IPS-20b (cell line): Measurements from ENCODE around the gene CASR.

Experiments used
- H3K27ac ChIP-seq: one replicate; pipeline ENCODE4 v1.5.1; 2013; ENCODE audit warnings: low read length
- H3K27me3 ChIP-seq: 2 replicates; pipeline ENCODE4 v1.6.1; 2013; ENCODE audit warnings: mild to moderate bottlenecking, low read length, inconsistent platforms; ENCODE audit not compliant: insufficient read depth
- H3K36me3 ChIP-seq: 2 replicates; pipeline ENCODE4 v1.6.1; 2013; ENCODE audit warnings: low read depth, mild to moderate bottlenecking, inconsistent platforms, low read length, moderate library complexity; ENCODE audit not compliant: insufficient read depth
- H3K4me1 ChIP-seq: 2 replicates; pipeline ENCODE4 v1.6.1; 2013; ENCODE audit warnings: mild to moderate bottlenecking, control low read depth, inconsistent platforms, low read length, moderate library complexity; ENCODE audit not compliant: insufficient read depth
- H3K4me3 ChIP-seq: 2 replicates; pipeline ENCODE4 v1.5.1; 2013; ENCODE audit warnings: mild to moderate bottlenecking, low read length, inconsistent platforms
- H3K9ac ChIP-seq: 2 replicates; pipeline ENCODE4 v1.6.1; 2013; ENCODE audit warnings: low read depth, mild to moderate bottlenecking, inconsistent platforms, low read length, moderate library complexity
- H3K9me3 ChIP-seq: 2 replicates; pipeline ENCODE4 v1.6.1; 2013; ENCODE audit warnings: mild to moderate bottlenecking, low read depth, low read length, inconsistent platforms; ENCODE audit not compliant: insufficient read depth

CASR gene

GRCh38 chr3:122217901-122218300, 34.4 kb downstream of the CASR start:
- H3K9me3 ChIP-seq = no peaks in the 10 kb centered on the region
- H3K27me3 ChIP-seq = no peaks in the 10 kb centered on the region
- H3K4me3 ChIP-seq = no peak overlapping the region
- no peaks in the 10 kb centered on the region for H3K4me1 ChIP-seq
- H3K36me3 ChIP-seq = no peaks in the 10 kb centered on the region
- no peak overlapping the region for H3K27ac ChIP-seq
- H3K9ac ChIP-seq = no peak overlapping the region

GRCh38 chr3:122219242-122219872, 35.9 kb downstream of the CASR start:
- Histone ChIP-seq H3K27me3 (no peaks in the 10 kb centered on the region), H3K4me3 (no peak overlapping the region), H3K36me3 (no peaks in the 10 kb centered on the region), H3K9me3 (no peaks in the 10 kb centered on the region), H3K4me1 (no peaks in the 10 kb centered on the region), H3K27ac (no peak overlapping the region), H3K9ac (no peak overlapping the region)

GRCh38 chr3:122227036-122227781, 43.7 kb downstream of the CASR start:
- H3K27ac ChIP-seq = no peak overlapping the region
- no peaks in the 10 kb centered on the region for H3K27me3 ChIP-seq
- H3K9me3 ChIP-seq = no peaks in the 10 kb centered on the region; the same call in 1 of the 2 replicates
- no peaks in the 10 kb centered on the region for H3K4me1 ChIP-seq
- H3K36me3 ChIP-seq = no peaks in the 10 kb centered on the region
- H3K9ac ChIP-seq = no peak overlapping the region
- no peak overlapping the region for H3K4me3 ChIP-seq

- H3K9ac ChIP-seq = no peak overlapping the region
- H3K27ac ChIP-seq = no peak overlapping the region
- no peaks in the 10 kb centered on the region for H3K4me1 ChIP-seq
- H3K9me3 ChIP-seq = no peaks in the 10 kb centered on the region; the same call in 1 of the 2 replicates
- H3K4me3 ChIP-seq = no peak overlapping the region
- no peaks in the 10 kb centered on the region for H3K36me3 ChIP-seq
- H3K27me3 ChIP-seq = no peaks in the 10 kb centered on the region
Measured at GRCh38 chr3:122230174-122230573, 46.7 kb downstream of the CASR start.

- no peaks in the 10 kb centered on the region for H3K36me3 ChIP-seq
- H3K9me3 ChIP-seq = no peaks in the 10 kb centered on the region
- no peaks in the 10 kb centered on the region for H3K4me1 ChIP-seq
- no peaks in the 10 kb centered on the region for H3K27me3 ChIP-seq
- H3K9ac ChIP-seq = no peak overlapping the region
- H3K4me3 ChIP-seq = no peak overlapping the region
- H3K27ac ChIP-seq = no peak overlapping the region
Measured at GRCh38 chr3:122231465-122232157, 48.1 kb downstream of the CASR start.

- no peaks in the 10 kb centered on the region for H3K36me3 ChIP-seq
- H3K27ac ChIP-seq = no peak overlapping the region
- no peaks in the 10 kb centered on the region for H3K27me3 ChIP-seq
- no peaks in the 10 kb centered on the region for H3K9me3 ChIP-seq
- H3K4me3 ChIP-seq = no peak overlapping the region
- H3K4me1 ChIP-seq = no peaks in the 10 kb centered on the region
- H3K9ac ChIP-seq = no peak overlapping the region
Measured at GRCh38 chr3:122232485-122232884, 49.0 kb downstream of the CASR start.

GRCh38 chr3:122233101-122233952, 49.9 kb downstream of the CASR start:
- H3K27me3 ChIP-seq = no peaks in the 10 kb centered on the region
- H3K9me3 ChIP-seq = no peaks in the 10 kb centered on the region
- H3K4me1 ChIP-seq = no peaks in the 10 kb centered on the region
- no peaks in the 10 kb centered on the region for H3K36me3 ChIP-seq
- no peak overlapping the region for H3K9ac ChIP-seq
- H3K27ac ChIP-seq = no peak overlapping the region
- no peak overlapping the region for H3K4me3 ChIP-seq

GRCh38 chr3:122234117-122234516, 50.6 kb downstream of the CASR start:
- no peaks in the 10 kb centered on the region for H3K27me3 ChIP-seq
- no peaks in the 10 kb centered on the region for H3K4me1 ChIP-seq
- H3K9me3 ChIP-seq = no peaks in the 10 kb centered on the region
- H3K4me3 ChIP-seq = no peak overlapping the region
- H3K9ac ChIP-seq = no peak overlapping the region
- H3K27ac ChIP-seq = no peak overlapping the region
- H3K36me3 ChIP-seq = no peaks in the 10 kb centered on the region

GRCh38 chr3:122235147-122235546, 51.7 kb downstream of the CASR start:
- H3K4me3 ChIP-seq = no peak overlapping the region

GRCh38 chr3:122239112-122239511, 55.6 kb downstream of the CASR start:
- Histone ChIP-seq H3K27ac (no peak overlapping the region), H3K4me3 (no peak overlapping the region), H3K4me1 (no peaks in the 10 kb centered on the region), H3K9me3 (no peaks in the 10 kb centered on the region), H3K27me3 (no peaks in the 10 kb centered on the region; the same call in 1 of the 2 replicates), H3K36me3 (no peaks in the 10 kb centered on the region), H3K9ac (no peak overlapping the region)

More at GRCh38 chr3:122235147-122235546, 51.7 kb downstream of the CASR start:
- Histone ChIP-seq H3K4me1 (no peaks in the 10 kb centered on the region), H3K27ac (no peak overlapping the region), H3K36me3 (no peaks in the 10 kb centered on the region), H3K9ac (no peak overlapping the region), H3K9me3 (no peaks in the 10 kb centered on the region), H3K27me3 (no peaks in the 10 kb centered on the region)

- no peak overlapping the region for H3K27ac ChIP-seq
- no peaks in the 10 kb centered on the region; the same call in 1 of the 2 replicates for H3K27me3 ChIP-seq
- H3K4me1 ChIP-seq = no peaks in the 10 kb centered on the region
- no peak overlapping the region for H3K4me3 ChIP-seq
- H3K9me3 ChIP-seq = no peaks in the 10 kb centered on the region
- no peak overlapping the region for H3K9ac ChIP-seq
- H3K36me3 ChIP-seq = no peaks in the 10 kb centered on the region
Measured at GRCh38 chr3:122245513-122246174, 62.2 kb downstream of the CASR start.
